CD4-positive, alpha-beta memory T cell (primary cell): Measurements from ENCODE around the gene ZBTB18. TPM values are rescaled to one million over a fixed set of nuclear protein-coding genes. Genes with fewer than 3 reads are reported as not detected.
"Not testable (repeated sequence)": the region's sequence is repeated elsewhere in the genome, so short reads cannot be mapped to it uniquely, and the experiment has no call there.

Experiments
- CTCF ChIA-PET: fragments of 350-600 bp; sonication (Branson Sonifier 250); formaldehyde crosslinking; loops from one replicate; lab custom pipeline; 2021; ENCODE audit warnings: inconsistent platforms; ENCODE audit not compliant: partially characterized antibody; lab: Charles Lee
- POLR2A ChIA-PET: fragments of 350-600 bp; sonication (Branson Sonifier 250); formaldehyde crosslinking; loops from one replicate; lab custom pipeline; 2021; ENCODE audit not compliant: partially characterized antibody; lab: Charles Lee
- DNase-seq, 5 donors: peaks; one replicate each; pipeline versions ENCODE4 v3.0.0 to v3.0.0-alpha.2; 2020 to 2022; ENCODE audit warnings: mixed read lengths in 1 of 5
- H3K27ac ChIP-seq: one replicate; pipeline ENCODE4 v1.7.0; 2013; ENCODE audit warnings: low read depth, low read length
- H3K27me3 ChIP-seq: 2 replicates; pipeline ENCODE4 v1.7.0; 2013; ENCODE audit warnings: mild to moderate bottlenecking, low read length, moderate library complexity; ENCODE audit not compliant: insufficient read depth
- H3K36me3 ChIP-seq: 2 replicates; pipeline ENCODE4 v1.7.0; 2013; ENCODE audit warnings: mild to moderate bottlenecking, low read length, moderate library complexity; ENCODE audit not compliant: insufficient read depth
- H3K4me1 ChIP-seq: 2 replicates; pipeline ENCODE4 v1.7.0; 2013; ENCODE audit warnings: mild to moderate bottlenecking, low read length, moderate library complexity; ENCODE audit not compliant: insufficient read depth
- H3K4me3 ChIP-seq, 2 donors: one replicate each; pipeline ENCODE4 v1.7.0; 2013; ENCODE audit warnings: low read length in 2 of 2, mild to moderate bottlenecking in 1 of 2
- H3K9me3 ChIP-seq, 2 donors: one replicate each; pipeline ENCODE4 v1.7.0; 2013; ENCODE audit warnings: low read length in 2 of 2, control low read depth in 1 of 2; ENCODE audit not compliant: control insufficient read depth in 1 of 2
- H3K27ac Mint-ChIP-seq, 7 donors: one replicate each; pipeline ENCODE4 v1.8.0; 2020 to 2021; ENCODE audit warnings: mixed read lengths in 7 of 7, mild to moderate bottlenecking in 6 of 7, inconsistent platforms in 3 of 7, moderate library complexity in 3 of 7
- H3K27me3 Mint-ChIP-seq, 2 donors: one replicate each; pipeline ENCODE4 v1.8.0; 2020 to 2021; ENCODE audit warnings: mixed read lengths in 2 of 2
- H3K36me3 Mint-ChIP-seq, 2 donors: one replicate each; pipeline ENCODE4 v1.8.0; 2020 to 2021; ENCODE audit warnings: mixed read lengths in 2 of 2, inconsistent platforms in 1 of 2, mild to moderate bottlenecking in 1 of 2
- H3K4me1 Mint-ChIP-seq, 4 donors: one replicate each; pipeline ENCODE4 v1.8.0; 2020 to 2021; ENCODE audit warnings: mixed read lengths in 4 of 4, mild to moderate bottlenecking in 1 of 4
- H3K4me3 Mint-ChIP-seq, 8 donors: one replicate each; pipeline ENCODE4 v1.8.0; 2020 to 2021; ENCODE audit warnings: mixed read lengths in 8 of 8, mild to moderate bottlenecking in 7 of 8, moderate library complexity in 6 of 8, inconsistent platforms in 3 of 8
- H3K9me3 Mint-ChIP-seq, 8 donors: one replicate each; pipeline ENCODE4 v1.8.0; 2020 to 2021; ENCODE audit warnings: mixed read lengths in 8 of 8, mild to moderate bottlenecking in 5 of 8, inconsistent platforms in 3 of 8, moderate library complexity in 1 of 8
- intact Hi-C: fragments of 100-400 bp; cut with micrococcal nuclease; formaldehyde crosslinking; loops from one replicate; pipeline ENCODE4 v1.15.1; 2023
- polyA plus RNA-seq, 2 donors: library from polyadenylated mRNA; unstranded; fragments of 300-500 nt; fragmentation: Illumina TruSeq; gene quantifications; one replicate each; pipeline ENCODE4 v1.2.3, GENCODE V29; 2021
- total RNA-seq, 2 experiments: library from RNA; stranded (reverse); gene quantifications; one replicate each; pipeline ENCODE4 v1.2.3, GENCODE V29; 2021

The ZBTB18 gene
- total and polyA plus RNA-seq, 4 experiments from 2014 or later = 1.5 to 65.3 (median 32.4) TPM

GRCh38 chr1:244041466-244042120 lies 9.5 kb upstream of the ZBTB18 start:
- Histone ChIP-seq H3K27ac (no peak overlapping the region), H3K4me3 (no peak overlapping the region), H3K27me3 (no peaks in the 10 kb centered on the region), H3K36me3 (no peaks in the 10 kb centered on the region), H3K4me1 (peaks cover 10% of the 10 kb centered on the region), H3K9me3 (no peaks in the 10 kb centered on the region)
- ChIA-PET CTCF (interaction anchor here (0.6 kb wide), 1 partner anchor 258 kb away, joined by 4 read pairs; no protein-coding TSS in a partner anchor), POLR2A (no interaction called here)
- Mint-ChIP-seq H3K4me3 (no peak overlapping the region), H3K27ac (no peak overlapping the region), H3K4me1 (peaks cover 4 to 14% (median 9%) of the 10 kb centered on the region in 4 donors), H3K27me3 (peaks cover 10% of the 10 kb centered on the region in 2 donors), H3K36me3 (no peaks in the 10 kb centered on the region), H3K9me3 (no peaks in the 10 kb centered on the region)
- intact Hi-C loops = loop anchor here (10.0 kb wide), 1 partner anchor 823 kb away; the partner anchor contains the start of gene HNRNPU
- DNase-seq = no peak

GRCh38 chr1:244042293-244042692 lies 8.8 kb upstream of the ZBTB18 start:
- Histone ChIP-seq H3K9me3 (no peaks in the 10 kb centered on the region), H3K27me3 (no peaks in the 10 kb centered on the region), H3K4me1 (peaks cover 17% of the 10 kb centered on the region), H3K27ac (no peak overlapping the region), H3K4me3 (no peak overlapping the region), H3K36me3 (no peaks in the 10 kb centered on the region)
- Mint-ChIP-seq H3K36me3 (peaks cover 0 to 1% of the 10 kb centered on the region in 2 donors), H3K27ac (peak overlapping the region in 2 of 7 donors; percentile 38 to 68), H3K9me3 (no peaks in the 10 kb centered on the region), H3K27me3 (peaks cover 5 to 10% of the 10 kb centered on the region in 2 donors), H3K4me3 (no peak overlapping the region), H3K4me1 (peaks cover 7 to 20% (median 15%) of the 10 kb centered on the region in 4 donors)
- no peak for DNase-seq
- CTCF ChIA-PET = no interaction called here
- POLR2A ChIA-PET = no interaction called here
- intact Hi-C loops = loop anchor here (10.0 kb wide), 1 partner anchor 823 kb away; the partner anchor contains the start of gene HNRNPU

- CTCF ChIA-PET = no interaction called here
- Histone ChIP-seq H3K36me3 (no peaks in the 10 kb centered on the region), H3K27ac (no peak overlapping the region), H3K27me3 (no peaks in the 10 kb centered on the region), H3K4me1 (peaks cover 18% of the 10 kb centered on the region), H3K9me3 (no peaks in the 10 kb centered on the region), H3K4me3 (no peak overlapping the region)
- peaks cover 0 to 1% (median 0%) of the 10 kb centered on the region in 8 donors for H3K9me3 Mint-ChIP-seq
- intact Hi-C loops = loop anchor here (10.0 kb wide), 1 partner anchor 820 kb away; the partner anchor contains the start of gene HNRNPU
- POLR2A ChIA-PET = interaction anchor here (0.7 kb wide), 1 partner anchor 30 kb away, joined by 3 read pairs; no protein-coding TSS in a partner anchor
- H3K36me3 Mint-ChIP-seq = peaks cover 0 to 11% of the 10 kb centered on the region in 2 donors
- peaks cover 7 to 28% (median 16%) of the 10 kb centered on the region in 4 donors for H3K4me1 Mint-ChIP-seq
- H3K4me3 Mint-ChIP-seq = no peak overlapping the region
- DNase-seq = no peak
- peaks cover 3% of the 10 kb centered on the region in 2 donors for H3K27me3 Mint-ChIP-seq
- peak overlapping the region in 1 of 7 donors; percentile 30 for H3K27ac Mint-ChIP-seq
These were observed 6.7 kb upstream of the ZBTB18 start for GRCh38 chr1:244044423-244044822.

- not testable (repeated sequence) for H3K27me3 Mint-ChIP-seq, H3K4me3 ChIP-seq, DNase-seq, H3K9me3 ChIP-seq, H3K36me3 ChIP-seq, H3K27me3 ChIP-seq, H3K9me3 Mint-ChIP-seq
- peak overlapping the region; percentile 91 to 100 (median 98) for H3K27ac Mint-ChIP-seq
- H3K4me3 Mint-ChIP-seq = peak overlapping the region in 7 of 8 donors; percentile 10 to 98 (median 95)
- Histone ChIP-seq H3K4me1 (peaks cover 33% of the 10 kb centered on the region), H3K27ac (peak overlapping the region; percentile 94)
- peaks cover 0 to 16% of the 10 kb centered on the region in 2 donors for H3K36me3 Mint-ChIP-seq
- intact Hi-C loops = loop anchor here (2.0 to 10.0 kb wide), 2 partner anchors 607 to 819 kb away; partner anchors contain the start of genes DESI2 and HNRNPU
- H3K4me1 Mint-ChIP-seq = peaks cover 21 to 28% (median 22%) of the 10 kb centered on the region in 4 donors
- CTCF ChIA-PET = interaction anchor here (1.5 to 2.0 kb wide), 2 partner anchors 9 to 29 kb away, joined by 3 to 16 read pairs; no protein-coding TSS in a partner anchor
- POLR2A ChIA-PET = interaction anchor here (1.9 to 10.7 kb wide), 5 partner anchors 12 to 788 kb away, joined by 7 to 251 read pairs (median 12); partner anchors contain the start of gene COX20
These were observed 4.8 kb upstream of the ZBTB18 start for GRCh38 chr1:244046254-244046653.

GRCh38 chr1:244046907-244047611 lies 4.0 kb upstream of the ZBTB18 start:
- POLR2A ChIA-PET = interaction anchor here (0.7 to 10.7 kb wide), 31 partner anchors 8 to 925 kb away, joined by 3 to 251 read pairs (median 5); partner anchors contain the start of genes AKT3, CEP170, COX20 and HNRNPU
- intact Hi-C loops = loop anchor here (2.0 to 10.0 kb wide), 2 partner anchors 606 to 818 kb away; partner anchors contain the start of genes DESI2 and HNRNPU
- no peaks in the 10 kb centered on the region for H3K9me3 ChIP-seq
- no peaks in the 10 kb centered on the region for H3K27me3 ChIP-seq
- Mint-ChIP-seq H3K4me3 (peak overlapping the region; percentile 84 to 98 (median 95)), H3K9me3 (peaks cover 0 to 6% (median 0%) of the 10 kb centered on the region in 8 donors), H3K27me3 (peaks cover 0 to 3% of the 10 kb centered on the region in 2 donors), H3K27ac (peak overlapping the region; percentile 91 to 100 (median 98)), H3K36me3 (peaks cover 0 to 16% of the 10 kb centered on the region in 2 donors), H3K4me1 (peaks cover 21 to 28% (median 27%) of the 10 kb centered on the region in 4 donors)
- CTCF ChIA-PET = interaction anchor here (1.5 to 2.0 kb wide), 2 partner anchors 8 to 28 kb away, joined by 3 to 16 read pairs; no protein-coding TSS in a partner anchor
- peaks cover 41% of the 10 kb centered on the region for H3K4me1 ChIP-seq
- no peaks in the 10 kb centered on the region for H3K36me3 ChIP-seq
- peak overlapping the region; percentile 77 to 99 for H3K4me3 ChIP-seq
- peak; percentile 42 to 60 (median 52) for DNase-seq
- H3K27ac ChIP-seq = peak overlapping the region; percentile 94

GRCh38 chr1:244047621-244048255 lies 3.3 kb upstream of the ZBTB18 start:
- CTCF ChIA-PET = interaction anchor here (1.1 to 2.0 kb wide), 2 partner anchors 28 to 704 kb away, joined by 3 to 16 read pairs; no protein-coding TSS in a partner anchor
- Mint-ChIP-seq H3K4me1 (peaks cover 21 to 28% (median 27%) of the 10 kb centered on the region in 4 donors), H3K27ac (peak overlapping the region; percentile 91 to 100 (median 98)), H3K27me3 (peaks cover 0 to 2% of the 10 kb centered on the region in 2 donors), H3K4me3 (peak overlapping the region; percentile 84 to 98 (median 95)), H3K36me3 (peaks cover 0 to 16% of the 10 kb centered on the region in 2 donors), H3K9me3 (peaks cover 0 to 6% (median 0%) of the 10 kb centered on the region in 8 donors)
- Histone ChIP-seq H3K4me3 (peak overlapping the region; percentile 77 to 99), H3K9me3 (no peaks in the 10 kb centered on the region), H3K27ac (peak overlapping the region; percentile 94), H3K36me3 (no peaks in the 10 kb centered on the region), H3K4me1 (peaks cover 47% of the 10 kb centered on the region), H3K27me3 (no peaks in the 10 kb centered on the region)
- POLR2A ChIA-PET = interaction anchor here (0.6 to 10.7 kb wide), 35 partner anchors 9 to 924 kb away, joined by 3 to 251 read pairs (median 5); partner anchors contain the start of genes AKT3, CEP170, COX20 and HNRNPU
- peak in 2 of 5 donors; percentile 93 to 96 for DNase-seq
- intact Hi-C loops = loop anchor here (1.0 to 10.0 kb wide), 7 partner anchors 28 to 817 kb away; partner anchors contain the start of genes AKT3, CEP170, DESI2 and HNRNPU
